Measurements from ENCODE around the gene SNRK.

- TF ChIP-seq CTCF (conservative IDR thresholded peaks at IDR 0.05; ENCODE audit: low read length) (peak; percentile 37; the same call in 1 of the 2 replicates), EZH2phosphoT487 (IDR thresholded peaks at IDR 0.05; ENCODE audit: borderline replicate concordance) (no peak)
These were observed 25.9 kb upstream of the SNRK start for GRCh38 chr3:43260412-43260811.
